GM19193 (cell line): ENCODE data around the gene OTOG.

Experiments used
- POLR2A ChIP-seq: IDR thresholded peaks from 4 replicates; pipeline ENCODE4 v1.6.1; 2011; ENCODE audit not compliant: insufficient read depth, insufficient read length; ENCODE audit errors: extremely low read depth

OTOG gene

DNA sequence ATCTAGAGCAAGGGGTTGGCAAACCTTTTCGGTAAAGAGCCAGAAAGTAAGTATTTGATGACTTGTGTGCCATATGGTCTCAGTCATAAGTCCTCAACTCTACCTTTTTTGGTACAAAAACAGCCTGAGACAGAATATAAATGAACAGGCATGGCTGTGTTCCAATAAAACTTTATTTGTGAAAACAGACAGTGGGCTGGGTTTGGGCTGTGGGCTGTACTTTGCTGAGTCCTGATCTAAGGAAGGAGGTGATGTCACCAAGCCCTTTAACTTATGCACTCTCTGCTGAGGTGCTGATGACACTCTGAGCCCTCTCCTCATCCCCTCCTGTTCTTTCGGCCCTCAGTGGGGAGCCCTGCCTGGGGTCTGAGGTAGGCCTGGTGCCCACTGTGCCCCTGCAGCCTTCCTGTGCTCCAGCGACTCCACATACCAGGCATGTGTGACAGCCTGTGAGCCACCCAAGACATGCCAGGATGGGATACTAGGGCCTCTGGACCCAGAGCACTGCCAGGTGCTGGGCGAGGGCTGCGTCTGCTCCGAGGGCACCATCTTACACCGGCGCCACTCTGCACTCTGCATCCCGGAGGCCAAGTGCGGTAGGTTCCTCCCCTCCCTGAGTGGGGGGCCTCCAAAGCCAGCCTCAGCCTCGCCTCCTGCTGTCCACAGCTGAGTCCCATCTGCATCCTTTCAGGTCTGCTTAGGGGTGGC lies 86.4 kb downstream of the OTOG start:
- no peak for TF ChIP-seq POLR2A

DNA sequence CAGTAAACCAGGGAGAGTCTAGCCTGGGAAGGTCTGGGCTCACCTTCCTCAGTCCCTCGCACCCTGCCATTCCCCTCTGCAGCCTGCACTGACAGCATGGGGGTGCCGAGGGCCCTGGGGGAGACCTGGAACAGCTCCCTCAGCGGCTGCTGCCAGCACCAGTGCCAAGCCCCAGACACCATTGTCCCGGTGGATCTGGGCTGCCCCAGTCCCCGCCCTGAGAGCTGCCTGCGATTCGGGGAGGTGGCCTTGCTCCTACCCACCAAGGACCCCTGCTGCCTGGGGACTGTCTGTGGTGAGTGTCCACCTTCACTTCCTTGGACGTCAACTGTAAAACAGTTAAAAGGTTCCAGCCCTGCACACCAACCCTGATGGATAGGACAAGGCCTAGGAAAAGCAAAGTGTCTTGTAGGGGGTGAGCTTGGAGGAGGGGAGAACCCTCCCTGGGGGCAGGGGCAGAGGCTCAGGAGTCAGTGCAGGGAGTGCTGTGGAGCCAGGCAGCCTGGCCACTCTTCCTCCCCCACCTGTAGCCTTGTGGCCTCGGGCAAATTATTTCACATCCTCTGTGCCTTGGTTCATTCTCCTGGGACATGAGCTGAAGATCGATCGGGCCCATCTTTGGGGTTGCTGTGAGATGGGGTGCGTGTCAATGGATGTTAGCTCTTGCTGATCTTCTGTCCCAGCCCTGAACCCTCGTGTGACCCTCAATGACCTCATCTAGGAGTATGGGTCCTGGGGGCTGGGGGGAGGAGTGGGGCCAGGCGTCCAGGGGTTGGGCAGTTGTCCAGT lies 87.1 kb downstream of the OTOG start:
- no peak for TF ChIP-seq POLR2A

DNA sequence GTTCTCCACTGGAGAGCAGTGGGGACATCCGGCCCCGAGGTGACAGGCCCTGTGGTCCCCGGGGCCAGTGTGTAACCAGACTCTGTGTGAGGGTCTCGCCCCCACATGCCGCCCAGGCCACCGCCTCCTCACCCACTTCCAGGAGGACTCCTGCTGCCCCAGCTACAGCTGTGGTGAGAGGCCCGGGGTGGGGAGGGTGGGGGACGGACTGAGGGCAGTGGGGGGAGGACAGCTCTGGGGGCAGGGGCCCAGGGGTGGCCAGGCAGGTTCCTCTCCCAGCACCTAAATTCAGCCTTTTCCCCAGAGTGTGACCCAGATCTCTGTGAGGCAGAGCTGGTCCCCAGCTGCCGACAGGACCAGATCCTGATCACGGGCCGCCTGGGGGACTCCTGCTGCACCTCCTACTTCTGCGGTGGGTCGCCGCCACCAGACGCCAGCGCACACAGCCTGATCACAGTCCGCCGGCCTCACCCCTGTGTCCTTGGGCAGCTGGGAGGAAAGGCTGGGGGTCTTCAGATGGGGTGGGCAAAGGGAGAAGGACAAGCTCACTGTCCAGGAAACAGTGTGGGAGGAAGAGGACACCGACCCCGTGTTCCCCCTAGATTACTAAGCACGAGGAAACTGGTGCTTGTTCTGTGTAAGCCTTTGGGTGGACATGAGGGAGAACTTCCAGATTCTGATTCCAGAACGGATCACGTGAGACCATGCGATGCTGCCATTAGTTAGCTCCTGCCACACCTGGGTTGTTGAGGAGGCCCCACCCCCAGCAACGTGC lies 87.9 kb downstream of the OTOG start:
- TF ChIP-seq POLR2A, result no peak

DNA sequence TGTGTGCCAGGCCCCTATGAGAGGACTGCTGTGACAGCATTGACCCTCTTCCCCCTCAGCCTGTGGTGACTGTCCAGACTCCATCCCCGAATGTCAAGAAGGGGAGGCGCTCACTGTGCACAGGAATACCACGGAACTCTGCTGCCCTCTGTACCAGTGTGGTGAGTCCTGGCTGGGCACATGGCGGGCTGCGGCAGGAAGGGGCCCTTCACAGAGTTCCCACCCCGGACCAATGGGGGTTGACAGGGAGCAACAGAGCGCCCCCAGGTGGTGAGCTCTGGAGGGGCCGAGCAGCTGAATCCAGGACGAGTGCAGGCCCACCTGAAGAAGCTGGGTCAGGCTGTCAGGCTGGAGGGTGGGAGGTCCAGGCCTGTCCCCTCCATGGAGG lies 88.5 kb downstream of the OTOG start:
- no peak for TF ChIP-seq POLR2A

DNA sequence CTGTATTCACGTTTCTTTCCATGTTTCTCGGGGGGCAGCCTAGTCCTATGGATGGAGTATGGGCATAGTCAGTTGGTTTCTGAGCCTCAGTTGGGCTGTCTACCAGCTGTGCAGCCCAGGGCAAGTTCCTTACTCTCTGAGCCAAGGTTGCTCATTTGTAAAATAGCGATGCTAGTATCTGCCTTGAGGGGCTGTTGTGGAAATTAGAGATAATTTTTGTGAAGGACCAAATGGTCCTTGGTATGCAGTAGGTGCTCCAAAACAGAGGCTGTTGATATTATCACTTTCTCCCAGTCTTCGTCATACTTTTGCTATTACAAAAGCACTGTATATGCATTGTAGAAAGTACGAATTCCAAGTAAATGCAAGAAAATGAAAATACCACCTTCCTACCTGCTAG lies 89.7 kb downstream of the OTOG start:
- no peak for TF ChIP-seq POLR2A

DNA sequence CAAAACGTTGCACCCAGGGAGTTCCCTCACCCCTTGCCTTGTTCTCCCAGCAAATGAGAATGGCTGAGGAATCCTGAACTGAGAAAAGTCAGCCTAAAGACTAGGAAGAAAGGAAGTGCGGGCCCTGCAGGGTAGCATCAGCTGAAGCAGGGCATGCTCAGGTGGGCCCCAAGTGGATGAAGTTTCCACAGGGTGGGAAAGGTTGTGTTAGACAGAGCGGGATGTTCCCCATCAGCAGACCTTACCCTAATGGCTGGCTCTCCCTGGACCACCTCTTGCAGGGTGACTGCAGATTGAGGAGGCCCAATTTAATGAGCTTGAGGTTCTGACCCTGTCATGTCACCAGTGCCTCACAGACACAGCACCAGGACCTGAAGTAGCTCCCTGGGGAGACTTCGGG lies 90.8 kb downstream of the OTOG start:
- no peak for TF ChIP-seq POLR2A

DNA sequence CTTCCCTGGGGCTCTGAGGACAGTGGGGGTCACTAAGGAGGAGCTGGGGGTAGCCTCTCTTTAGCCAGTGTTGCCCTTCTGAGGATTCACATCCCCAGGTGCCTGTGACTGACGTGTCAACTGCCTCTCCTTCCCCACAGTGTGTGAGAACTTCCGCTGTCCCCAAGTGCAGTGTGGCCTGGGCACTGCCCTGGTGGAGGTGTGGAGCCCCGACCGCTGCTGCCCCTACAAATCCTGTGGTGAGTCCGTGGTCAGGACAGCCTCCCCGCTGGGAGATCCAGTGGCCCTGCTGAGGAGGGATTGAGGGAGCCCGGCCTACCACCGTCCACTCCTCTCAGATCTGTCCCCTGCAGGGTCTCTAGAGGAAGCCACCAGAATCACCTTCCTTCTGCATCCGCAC lies 91.3 kb downstream of the OTOG start:
- TF ChIP-seq POLR2A, result no peak

DNA sequence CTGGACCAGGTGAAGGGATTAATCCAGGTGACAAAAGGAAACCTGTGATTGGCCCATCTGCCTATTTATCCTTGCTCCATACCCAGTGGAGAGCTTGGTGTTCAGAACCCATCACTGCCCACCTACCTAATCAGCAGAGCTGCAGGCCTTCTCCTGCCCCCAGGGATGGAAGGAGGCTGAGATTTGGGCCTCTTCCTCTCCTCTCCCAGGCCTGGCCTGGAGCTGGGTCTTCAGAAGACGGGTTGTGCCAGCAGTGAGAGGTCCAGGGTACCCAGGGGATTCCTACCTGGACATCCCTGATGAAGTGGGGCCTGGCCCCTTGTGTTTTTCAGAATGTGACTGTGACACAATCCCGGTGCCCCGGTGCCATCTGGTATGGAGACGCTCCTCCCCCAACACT lies 92.0 kb downstream of the OTOG start:
- no peak for TF ChIP-seq POLR2A

DNA sequence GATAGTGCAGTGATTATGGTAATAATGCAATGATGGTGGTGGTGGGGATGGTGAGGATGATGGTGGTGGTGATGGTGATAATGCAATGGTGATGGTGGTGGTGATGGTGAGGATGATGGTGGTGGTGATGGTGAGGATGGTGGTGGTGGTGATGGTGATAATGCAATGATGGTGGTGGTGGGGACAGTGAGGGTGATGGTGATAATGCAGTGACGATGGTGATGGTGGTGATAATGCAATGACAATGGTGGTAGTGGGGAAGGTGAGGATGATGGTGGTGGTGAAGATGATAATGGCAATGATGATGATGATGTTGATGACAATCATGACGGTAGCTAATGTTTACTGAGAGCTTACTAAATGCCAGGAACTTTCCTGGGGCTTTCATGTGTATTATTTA lies 92.7 kb downstream of the OTOG start:
- TF ChIP-seq POLR2A, result no peak

DNA sequence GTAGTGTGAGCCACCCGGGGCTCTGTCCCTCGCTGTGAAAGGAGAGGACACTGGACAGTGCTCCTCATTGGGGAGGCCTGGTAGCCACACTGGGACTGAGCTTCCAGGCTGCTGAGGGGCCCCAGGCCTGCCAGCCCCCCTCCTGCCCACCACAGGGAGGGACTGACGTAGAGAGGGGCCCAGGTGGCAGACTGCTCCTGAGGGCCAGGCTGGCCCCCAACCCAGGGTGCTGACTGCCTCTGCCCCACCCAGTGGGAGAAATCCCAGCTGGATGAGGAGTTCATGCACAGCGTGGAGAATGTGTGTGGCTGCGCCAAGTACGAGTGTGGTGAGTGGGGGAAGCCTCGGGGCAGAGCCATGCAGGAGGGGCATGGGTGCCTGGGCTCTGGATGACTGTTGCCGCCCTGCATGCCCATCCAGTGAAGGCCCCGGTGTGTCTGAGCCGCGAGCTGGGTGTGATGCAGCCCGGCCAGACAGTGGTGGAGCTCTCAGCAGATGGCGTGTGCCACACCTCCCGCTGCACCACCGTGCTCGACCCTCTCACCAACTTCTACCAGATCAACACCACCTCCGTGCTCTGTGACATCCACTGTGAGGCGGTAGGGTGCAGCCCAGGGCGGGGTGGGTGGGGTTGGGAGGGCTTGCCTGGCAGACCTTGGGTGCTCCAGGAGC lies 93.6 kb downstream of the OTOG start:
- no peak for TF ChIP-seq POLR2A

DNA sequence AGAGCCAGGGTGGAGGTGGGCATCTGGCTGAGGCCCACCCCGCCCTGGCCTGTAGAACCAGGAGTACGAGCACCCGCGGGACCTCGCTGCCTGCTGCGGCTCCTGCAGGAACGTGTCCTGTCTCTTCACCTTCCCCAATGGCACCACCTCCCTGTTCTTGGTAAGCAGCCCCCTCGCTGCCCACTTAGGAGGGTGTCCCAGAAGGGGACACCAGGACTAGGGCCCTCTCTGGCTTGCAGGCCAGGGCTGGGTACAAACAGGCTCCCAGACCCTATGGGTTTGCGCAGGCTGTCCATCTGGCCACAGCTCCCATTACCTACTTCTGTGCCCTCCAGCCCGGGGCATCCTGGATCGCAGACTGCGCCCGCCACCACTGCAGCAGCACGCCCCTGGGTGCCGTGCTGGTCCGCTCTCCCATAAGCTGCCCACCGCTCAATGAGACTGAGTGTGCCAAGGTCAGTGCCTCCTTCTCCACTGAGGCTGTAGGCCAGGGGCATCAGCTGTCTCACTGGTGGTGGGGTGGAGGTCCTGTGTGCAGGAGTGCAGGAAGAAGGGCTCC lies 94.8 kb downstream of the OTOG start:
- no peak for TF ChIP-seq POLR2A

DNA sequence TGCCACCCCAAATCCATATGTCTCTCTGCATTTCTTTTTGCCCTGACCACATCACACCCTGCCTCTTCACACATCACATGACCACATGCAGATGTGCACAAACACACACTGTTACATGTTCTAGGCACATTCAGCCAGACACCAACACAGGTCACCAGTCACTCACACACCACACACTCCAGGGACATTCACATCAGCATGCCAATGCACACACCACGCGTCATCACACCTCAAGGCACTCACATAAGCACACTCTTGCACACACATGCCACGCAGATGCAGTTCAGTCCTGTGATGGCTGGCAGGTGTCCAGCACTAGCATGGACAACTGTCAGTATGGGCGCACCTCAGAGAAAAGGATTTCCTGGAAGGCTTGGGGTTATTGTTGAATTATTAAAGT lies 95.3 kb downstream of the OTOG start:
- no peak for TF ChIP-seq POLR2A

DNA sequence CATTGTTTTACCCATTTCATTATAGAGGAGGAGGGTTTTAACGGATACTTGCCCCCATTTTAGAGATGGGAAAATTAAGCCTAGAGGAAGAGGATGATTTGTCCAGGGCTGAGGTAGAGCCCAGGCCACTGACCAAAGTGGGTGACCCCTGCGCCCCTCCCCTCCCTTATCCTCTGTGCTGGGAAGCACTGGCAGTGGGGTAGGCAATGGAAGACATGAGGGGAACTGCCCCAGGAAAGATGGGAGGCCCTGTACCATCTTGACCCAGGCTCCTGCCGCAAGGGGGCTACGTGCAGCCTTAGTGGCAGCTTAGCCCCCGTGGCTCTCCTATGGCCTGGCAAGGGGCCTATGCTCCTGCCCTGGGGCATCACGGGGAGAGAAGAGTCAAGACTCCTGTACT lies 95.9 kb downstream of the OTOG start:
- no peak for TF ChIP-seq POLR2A

DNA sequence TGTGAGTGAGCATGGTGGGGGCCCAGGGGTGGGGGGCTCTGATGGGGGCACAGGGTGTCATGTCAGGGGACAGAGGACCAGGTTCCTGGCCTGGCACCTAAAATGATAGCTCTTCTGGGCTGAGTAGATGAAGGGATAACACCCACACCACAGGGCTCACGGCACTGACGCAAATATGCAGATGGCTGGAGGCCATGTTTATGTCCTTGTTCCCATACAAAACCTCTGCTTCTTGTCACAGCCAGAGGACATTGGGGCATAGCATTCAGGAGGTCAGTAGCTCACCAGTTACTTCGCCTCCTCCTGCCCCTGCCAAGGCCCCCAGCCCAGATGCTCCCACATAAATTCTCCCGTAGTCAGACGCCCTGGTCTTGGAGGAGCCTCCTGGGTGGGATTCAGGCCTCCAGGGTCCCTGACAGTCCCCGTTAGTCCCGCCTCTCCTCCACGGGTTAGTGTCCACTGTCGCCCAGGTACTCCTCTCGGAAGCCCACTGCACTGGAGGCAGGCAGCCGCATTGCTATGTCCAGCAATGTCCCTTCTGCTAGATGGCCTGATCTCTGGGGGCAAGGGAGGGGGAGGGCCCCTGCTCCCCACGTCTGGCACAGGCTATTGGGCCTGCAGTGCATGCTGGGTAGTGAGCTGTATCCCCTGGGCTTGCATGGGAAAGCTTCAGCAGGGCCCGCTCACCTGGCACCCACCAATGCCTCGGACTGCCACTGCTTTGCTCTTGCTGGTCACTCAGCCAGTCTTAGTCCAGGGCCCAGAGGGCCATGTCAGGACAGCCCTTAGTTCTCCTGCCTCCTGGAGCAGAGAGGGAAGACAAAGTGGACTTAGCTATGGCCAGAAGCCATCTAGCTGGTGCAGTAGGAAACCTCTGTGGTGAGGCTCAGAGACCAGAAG lies 96.7 kb downstream of the OTOG start:
- no peak for TF ChIP-seq POLR2A

DNA sequence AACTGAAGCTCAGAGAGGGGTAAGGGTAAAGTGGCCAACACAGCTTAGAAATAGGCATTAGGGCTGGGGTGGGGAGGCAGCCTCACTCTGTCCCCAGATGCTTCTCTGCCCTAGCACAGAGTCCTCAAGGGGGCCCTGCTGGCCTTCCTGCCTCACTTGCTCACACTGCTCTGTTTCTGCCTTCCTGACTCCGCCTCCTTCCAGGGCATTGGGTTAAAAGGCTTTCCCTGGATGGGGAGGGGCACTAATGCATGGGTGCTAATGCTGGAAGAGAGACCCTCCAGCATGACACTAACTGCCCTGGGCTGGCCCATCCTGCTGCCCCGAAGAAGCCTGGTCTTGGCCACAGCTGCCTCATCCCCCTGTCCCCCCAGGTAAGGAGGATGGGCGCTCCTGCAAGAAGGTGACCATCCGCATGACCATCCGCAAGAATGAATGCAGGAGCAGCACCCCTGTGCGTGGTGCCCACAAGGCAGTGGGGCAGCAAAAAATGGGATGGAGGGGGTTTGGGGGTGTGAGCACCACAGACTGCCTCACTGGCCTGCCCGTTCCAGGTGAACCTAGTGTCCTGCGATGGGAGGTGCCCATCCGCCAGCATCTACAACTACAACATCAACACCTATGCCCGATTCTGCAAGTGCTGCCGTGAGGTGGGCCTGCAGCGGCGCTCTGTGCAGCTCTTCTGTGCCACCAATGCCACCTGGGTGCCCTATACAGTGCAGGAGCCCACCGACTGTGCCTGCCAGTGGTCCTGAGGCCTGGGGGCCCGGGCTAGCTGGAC lies 98.3 kb downstream of the OTOG start:
- no peak for TF ChIP-seq POLR2A
